Upper lobe of right lung (tissue), 1 donor: Measurements from ENCODE around the gene GET3. TPM values are rescaled to one million over a fixed set of nuclear protein-coding genes. Genes with fewer than 3 reads are reported as not detected.

Source experiments
- ATAC-seq: fragments of 200-7000 bp; cut with Tn5 transposase; one replicate; pipeline ENCODE4 v1.9.1; 2020; ENCODE audit warnings: mild to moderate bottlenecking, moderate library complexity
- DNase-seq: peaks from one replicate; pipeline ENCODE4 v3.0.0-alpha.2; 2020
- H3K27ac ChIP-seq: fragments of 200-600 bp; one replicate; pipeline ENCODE4 v1.8.0; 2022
- H3K27me3 ChIP-seq: fragments of 200-600 bp; one replicate; pipeline ENCODE4 v1.8.0; 2022; ENCODE audit warnings: mild to moderate bottlenecking
- H3K36me3 ChIP-seq: fragments of 200-600 bp; one replicate; pipeline ENCODE4 v1.8.0; 2022
- H3K4me1 ChIP-seq: fragments of 200-600 bp; one replicate; pipeline ENCODE4 v1.8.0; 2022
- H3K4me3 ChIP-seq: fragments of 200-600 bp; one replicate; pipeline ENCODE4 v1.8.0; 2022; ENCODE audit warnings: mild to moderate bottlenecking
- H3K9me3 ChIP-seq: fragments of 200-600 bp; one replicate; pipeline ENCODE4 v1.8.0; 2022
- CTCF ChIP-seq: fragments of 200-600 bp; IDR thresholded peaks from one replicate; pipeline ENCODE4 v1.8.0; 2022; ENCODE audit warnings: antibody characterized with exemption
- intact Hi-C: fragments of 100-400 bp; cut with DNase I; formaldehyde crosslinking; loops from one replicate; pipeline ENCODE4 v1.11.0; 2022
- total RNA-seq: library from RNA; stranded (reverse); fragmentation: NEBNext Ultra II Directional; extraction: Animal tissue kit (Norgen Biotek cat#: 25700); gene quantifications from one replicate; pipeline ENCODE4 v1.2.1, GENCODE V29; 2021
- donor health status: DM: no; HTN: yes; CAD: no; lungs with severe emphysema.

GET3 gene
- total RNA-seq, 1 donor from 2014 or later: 55.2 TPM

DNA sequence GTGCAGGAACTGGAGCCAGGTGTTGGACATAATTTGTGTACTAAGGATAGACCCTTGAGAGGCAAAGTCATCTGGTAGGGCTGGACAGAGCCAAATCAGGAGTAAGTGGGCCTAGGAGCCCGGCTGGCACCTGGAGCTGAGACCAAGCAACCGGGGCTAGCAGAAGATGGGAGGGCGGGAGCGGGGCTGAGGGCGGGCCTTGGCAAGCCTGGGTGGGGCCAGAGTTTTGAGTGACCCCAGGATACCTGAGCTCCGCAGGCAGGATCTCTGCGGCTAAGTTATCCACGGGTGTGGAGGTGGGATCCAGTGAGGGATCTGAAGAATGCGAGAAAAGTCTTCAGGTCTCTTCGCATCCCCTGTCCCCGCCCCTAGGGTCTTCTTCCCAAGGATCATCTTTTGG, 29.9 kb downstream of the GET3 start:
- Histone ChIP-seq H3K4me1 (peaks cover 8% of the 10 kb centered on the region), H3K36me3 (peaks cover 10% of the 10 kb centered on the region), H3K27ac (no peak overlapping the region), H3K9me3 (no peaks in the 10 kb centered on the region), H3K4me3 (no peak overlapping the region), H3K27me3 (no peaks in the 10 kb centered on the region)
- intact Hi-C loops: loop anchor here (5.0 kb wide), 1 partner anchor 80 kb away; no protein-coding TSS in a partner anchor
- no peak for ATAC-seq
- TF ChIP-seq CTCF: no peak
- no peak for DNase-seq

- Histone ChIP-seq H3K9me3 (no peaks in the 10 kb centered on the region), H3K27ac (no peak overlapping the region), H3K4me1 (peaks cover 8% of the 10 kb centered on the region), H3K27me3 (no peaks in the 10 kb centered on the region), H3K4me3 (no peak overlapping the region), H3K36me3 (peaks cover 7% of the 10 kb centered on the region)
- ATAC-seq (no peak), DNase-seq (no peak)
- no peak for TF ChIP-seq CTCF
- intact Hi-C loops: loop anchor here (5.0 kb wide), 1 partner anchor 80 kb away; no protein-coding TSS in a partner anchor
These were observed 30.4 kb downstream of the GET3 start for GRCh38 chr19:12767666-12768065.

- H3K4me1 ChIP-seq: peaks cover 8% of the 10 kb centered on the region
- H3K4me3 ChIP-seq: no peak overlapping the region
- no peak overlapping the region for H3K27ac ChIP-seq
- peak; percentile 82 for ATAC-seq
- no peak for TF ChIP-seq CTCF
- H3K9me3 ChIP-seq: no peaks in the 10 kb centered on the region
- DNase-seq: peak; percentile 83
- intact Hi-C loops: loop anchor here (5.0 kb wide), 1 partner anchor 78 kb away; no protein-coding TSS in a partner anchor
- no peaks in the 10 kb centered on the region for H3K27me3 ChIP-seq
- H3K36me3 ChIP-seq: peaks cover 2% of the 10 kb centered on the region
These were observed 32.4 kb downstream of the GET3 start for GRCh38 chr19:12769689-12770088.

DNA sequence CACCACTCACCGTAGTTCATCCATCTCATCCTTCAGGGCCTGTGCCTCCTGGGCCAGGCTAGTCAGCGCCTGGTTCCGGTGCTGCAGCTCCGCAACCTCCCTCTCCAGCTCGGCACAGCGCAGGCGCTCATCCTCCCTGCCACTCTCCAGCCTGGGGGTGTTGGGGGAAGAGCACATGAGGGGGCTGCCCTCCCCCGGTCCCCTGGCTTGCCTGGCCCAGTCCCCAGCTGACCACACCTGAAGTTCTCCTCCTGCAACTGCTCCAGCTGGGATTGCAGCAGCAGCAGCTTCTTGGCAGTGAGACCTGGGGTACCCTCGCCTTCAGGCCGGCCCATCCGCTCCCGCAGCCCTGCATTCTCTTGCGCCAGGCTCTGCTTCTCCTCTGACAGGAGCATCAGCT, 33.6 kb downstream of the GET3 start:
- Histone ChIP-seq H3K4me1 (peaks cover 6% of the 10 kb centered on the region), H3K9me3 (no peaks in the 10 kb centered on the region), H3K4me3 (no peak overlapping the region), H3K27me3 (no peaks in the 10 kb centered on the region), H3K36me3 (no peaks in the 10 kb centered on the region), H3K27ac (no peak overlapping the region)
- intact Hi-C loops: no loop called here
- no peak for TF ChIP-seq CTCF
- no peak for DNase-seq
- ATAC-seq: no peak

GRCh38 chr19:12772323-12772722, 35.0 kb downstream of the GET3 start:
- Histone ChIP-seq H3K36me3 (no peaks in the 10 kb centered on the region), H3K27me3 (no peaks in the 10 kb centered on the region), H3K27ac (no peak overlapping the region), H3K4me3 (no peak overlapping the region), H3K4me1 (peaks cover 2% of the 10 kb centered on the region), H3K9me3 (no peaks in the 10 kb centered on the region)
- intact Hi-C loops: no loop called here
- no peak for ATAC-seq
- no peak for TF ChIP-seq CTCF
- DNase-seq: no peak

DNA sequence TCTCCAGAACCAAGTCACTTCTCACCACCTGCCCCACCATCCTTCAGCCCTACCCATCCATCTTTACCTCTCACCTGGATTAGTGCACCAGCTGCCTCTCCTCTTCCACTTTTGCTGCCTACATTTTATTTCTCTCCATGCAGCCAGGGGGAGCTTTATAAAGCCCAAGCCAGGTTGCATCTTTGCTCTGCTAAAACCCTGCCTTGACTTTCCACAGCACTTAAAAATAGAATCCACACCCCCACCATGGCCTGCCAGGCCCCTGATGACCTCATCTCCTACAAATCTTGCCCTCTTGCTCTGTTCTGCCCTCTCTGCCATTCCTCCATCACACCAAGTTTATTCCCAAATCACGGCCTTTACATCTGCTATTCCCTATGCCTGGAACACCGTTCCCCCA, 36.3 kb downstream of the GET3 start:
- H3K4me3 ChIP-seq: no peak overlapping the region
- intact Hi-C loops: no loop called here
- no peaks in the 10 kb centered on the region for H3K9me3 ChIP-seq
- H3K27me3 ChIP-seq: no peaks in the 10 kb centered on the region
- no peaks in the 10 kb centered on the region for H3K36me3 ChIP-seq
- TF ChIP-seq CTCF: no peak
- H3K4me1 ChIP-seq: peaks cover 7% of the 10 kb centered on the region
- DNase-seq: no peak
- no peak for ATAC-seq
- H3K27ac ChIP-seq: no peak overlapping the region
